ENCODE measurements around the gene ZP1.

The ZP1 gene

GRCh38 chr11:60915248-60915914 lies 48.0 kb downstream of the ZP1 start:
- Histone ChIP-seq H3K4me3 (ENCODE audit: low read length, poor library complexity, severe bottlenecking) (peak overlapping the region; percentile 87), H3F3A (ENCODE audit: low read depth) (no peaks in the 10 kb centered on the region), H3K9me2 (replicated peaks; ENCODE audit: low read depth, low read length) (no peaks in the 10 kb centered on the region), H3K36me3 (ENCODE audit: insufficient read depth, low read length) (peaks cover 11% of the 10 kb centered on the region; the same call in 1 of the 2 replicates), H3K79me2 (ENCODE audit: insufficient read depth, low read length) (peaks cover 54% of the 10 kb centered on the region), H4K20me1 (ENCODE audit: insufficient read depth, low read length, poor library complexity, severe bottlenecking) (peaks cover 27% of the 10 kb centered on the region), H2AFZ (ENCODE audit: low read length) (peak overlapping the region; percentile 99), H3K9ac (ENCODE audit: low read depth, low read length, poor library complexity, severe bottlenecking) (peak overlapping the region; percentile 85), H3K4me2 (ENCODE audit: low read depth, low read length, poor library complexity, severe bottlenecking) (peak overlapping the region; percentile 95), H3K27me3 (ENCODE audit: insufficient read depth, low read length, poor library complexity, severe bottlenecking) (no peaks in the 10 kb centered on the region), H3K4me1 (ENCODE audit: insufficient read depth, low read length, poor library complexity, severe bottlenecking) (peaks cover 48% of the 10 kb centered on the region), H3K9me3 (ENCODE audit: insufficient read depth, low read depth, low read length) (no peaks in the 10 kb centered on the region)
- TF ChIP-seq EZH2phosphoT487 (IDR thresholded peaks at IDR 0.05; ENCODE audit: borderline replicate concordance) (no peak), CTCF (conservative IDR thresholded peaks at IDR 0.05; ENCODE audit: low read length) (peak; percentile 68)

- Histone ChIP-seq H3K4me2 (ENCODE audit: low read depth, low read length, poor library complexity, severe bottlenecking) (peak overlapping the region; percentile 95), H3K9me3 (ENCODE audit: insufficient read depth, low read depth, low read length) (no peaks in the 10 kb centered on the region), H2AFZ (ENCODE audit: low read length) (no peak overlapping the region), H3K4me3 (ENCODE audit: low read length, poor library complexity, severe bottlenecking) (peak overlapping the region; percentile 87), H4K20me1 (ENCODE audit: insufficient read depth, low read length, poor library complexity, severe bottlenecking) (peaks cover 27% of the 10 kb centered on the region), H3F3A (ENCODE audit: low read depth) (no peaks in the 10 kb centered on the region), H3K4me1 (ENCODE audit: insufficient read depth, low read length, poor library complexity, severe bottlenecking) (peaks cover 44% of the 10 kb centered on the region), H3K79me2 (ENCODE audit: insufficient read depth, low read length) (peaks cover 54% of the 10 kb centered on the region), H3K9ac (ENCODE audit: low read depth, low read length, poor library complexity, severe bottlenecking) (peak overlapping the region; percentile 85), H3K27me3 (ENCODE audit: insufficient read depth, low read length, poor library complexity, severe bottlenecking) (no peaks in the 10 kb centered on the region), H3K9me2 (replicated peaks; ENCODE audit: low read depth, low read length) (no peaks in the 10 kb centered on the region), H3K36me3 (ENCODE audit: insufficient read depth, low read length) (peaks cover 24% of the 10 kb centered on the region; the same call in 1 of the 2 replicates)
- TF ChIP-seq CTCF (conservative IDR thresholded peaks at IDR 0.05; ENCODE audit: low read length) (no peak), EZH2phosphoT487 (IDR thresholded peaks at IDR 0.05; ENCODE audit: borderline replicate concordance) (no peak)
Observed at GRCh38 chr11:60916669-60917206, 49.4 kb downstream of the ZP1 start.

GRCh38 chr11:60917267-60917666 lies 49.9 kb downstream of the ZP1 start:
- H3K9ac ChIP-seq (ENCODE audit: low read depth, low read length, poor library complexity, severe bottlenecking): peak overlapping the region; percentile 85
- H3F3A ChIP-seq (ENCODE audit: low read depth): no peaks in the 10 kb centered on the region
- peak overlapping the region; percentile 95 for H3K4me2 ChIP-seq (ENCODE audit: low read depth, low read length, poor library complexity, severe bottlenecking)
- H3K4me1 ChIP-seq (ENCODE audit: insufficient read depth, low read length, poor library complexity, severe bottlenecking): peaks cover 44% of the 10 kb centered on the region
- H3K9me2 ChIP-seq (replicated peaks; ENCODE audit: low read depth, low read length): no peaks in the 10 kb centered on the region
- no peak for TF ChIP-seq CTCF (conservative IDR thresholded peaks at IDR 0.05; ENCODE audit: low read length)
- no peak for TF ChIP-seq EZH2phosphoT487 (IDR thresholded peaks at IDR 0.05; ENCODE audit: borderline replicate concordance)
- no peaks in the 10 kb centered on the region for H3K9me3 ChIP-seq (ENCODE audit: insufficient read depth, low read depth, low read length)
- peak overlapping the region; percentile 87 for H3K4me3 ChIP-seq (ENCODE audit: low read length, poor library complexity, severe bottlenecking)
- H3K27me3 ChIP-seq (ENCODE audit: insufficient read depth, low read length, poor library complexity, severe bottlenecking): no peaks in the 10 kb centered on the region
- peaks cover 30% of the 10 kb centered on the region; the same call in 1 of the 2 replicates for H3K36me3 ChIP-seq (ENCODE audit: insufficient read depth, low read length)
- peaks cover 54% of the 10 kb centered on the region for H3K79me2 ChIP-seq (ENCODE audit: insufficient read depth, low read length)
- H4K20me1 ChIP-seq (ENCODE audit: insufficient read depth, low read length, poor library complexity, severe bottlenecking): peaks cover 27% of the 10 kb centered on the region
- H2AFZ ChIP-seq (ENCODE audit: low read length): no peak overlapping the region
